GM21825 (cell line): ENCODE results near the gene VSNL1.
A peak's percentile ranks its signal among the peaks of the same experiment; 100 is the strongest.

Experiments
- ATAC-seq: cut with Tn5 transposase; IDR thresholded peaks from one replicate; pipeline ENCODE4 v1.9.1; 2021; ENCODE audit warnings: mild to moderate bottlenecking, moderate library complexity; ENCODE audit not compliant: unreplicated experiment

The VSNL1 gene

DNA sequence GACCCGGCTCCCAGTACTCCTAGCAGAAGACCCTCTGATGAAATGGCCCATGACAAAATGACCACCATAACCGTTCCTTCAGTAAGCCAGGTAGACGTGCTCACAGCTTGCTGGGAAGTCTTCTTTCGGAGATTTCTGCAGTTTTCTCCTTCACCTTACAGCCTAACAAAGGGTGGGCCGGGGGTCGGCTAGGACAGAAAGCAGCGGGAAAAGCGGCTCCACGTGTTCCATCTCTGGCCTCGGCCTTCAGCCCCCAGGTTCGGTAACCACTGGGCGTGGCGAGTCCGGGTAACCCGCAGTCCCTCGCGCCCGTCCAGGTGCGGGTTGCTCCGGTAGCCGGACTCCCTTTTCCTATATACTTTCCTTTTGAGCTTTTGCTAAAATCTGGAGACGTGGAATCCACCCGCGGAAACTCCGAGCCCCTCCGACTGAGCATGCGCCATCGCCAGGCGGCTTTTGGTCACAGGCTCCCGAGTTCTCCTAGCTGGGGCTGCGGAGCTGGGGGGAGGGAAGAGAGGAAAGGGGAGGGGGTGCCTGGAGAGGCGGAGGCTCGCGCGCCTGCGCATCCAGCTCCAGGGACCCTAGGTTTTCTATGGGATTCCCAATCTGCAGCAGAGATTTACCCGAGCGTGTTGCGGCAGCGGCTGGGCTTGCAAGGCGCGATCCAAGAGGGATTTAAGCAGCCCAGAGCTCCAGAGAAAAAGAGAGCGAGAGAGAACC lies at the start of gene VSNL1:
Gene VSNL1 (plus strand): TSS at position 604 of the 720 bp plus-strand sequence. CDS start 51,379 bp downstream, outside the sequence.
- ATAC-seq, result no peak

- no peak for ATAC-seq
These were observed 44.9 kb upstream of the VSNL1 start for GRCh38 chr2:17495590-17495989.

DNA sequence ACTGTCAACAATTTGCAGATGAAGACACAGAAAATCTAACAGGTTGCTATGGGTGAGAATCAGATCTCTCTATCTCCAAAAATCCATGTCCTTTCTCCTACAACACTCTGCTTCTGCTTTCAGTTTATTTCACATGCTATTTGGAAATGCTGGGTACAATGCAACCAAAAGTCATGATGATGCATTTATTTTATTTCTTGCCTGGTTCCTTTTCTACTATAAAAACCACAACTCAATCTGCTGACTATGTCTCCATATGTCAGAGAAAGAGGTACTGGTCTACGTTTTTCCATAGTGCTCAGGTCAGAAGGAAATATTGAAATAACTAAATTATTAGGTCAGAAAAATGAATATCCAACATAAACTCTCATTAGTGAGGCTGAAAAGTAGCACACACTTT lies 42.8 kb upstream of the VSNL1 start:
- ATAC-seq, result no peak

DNA sequence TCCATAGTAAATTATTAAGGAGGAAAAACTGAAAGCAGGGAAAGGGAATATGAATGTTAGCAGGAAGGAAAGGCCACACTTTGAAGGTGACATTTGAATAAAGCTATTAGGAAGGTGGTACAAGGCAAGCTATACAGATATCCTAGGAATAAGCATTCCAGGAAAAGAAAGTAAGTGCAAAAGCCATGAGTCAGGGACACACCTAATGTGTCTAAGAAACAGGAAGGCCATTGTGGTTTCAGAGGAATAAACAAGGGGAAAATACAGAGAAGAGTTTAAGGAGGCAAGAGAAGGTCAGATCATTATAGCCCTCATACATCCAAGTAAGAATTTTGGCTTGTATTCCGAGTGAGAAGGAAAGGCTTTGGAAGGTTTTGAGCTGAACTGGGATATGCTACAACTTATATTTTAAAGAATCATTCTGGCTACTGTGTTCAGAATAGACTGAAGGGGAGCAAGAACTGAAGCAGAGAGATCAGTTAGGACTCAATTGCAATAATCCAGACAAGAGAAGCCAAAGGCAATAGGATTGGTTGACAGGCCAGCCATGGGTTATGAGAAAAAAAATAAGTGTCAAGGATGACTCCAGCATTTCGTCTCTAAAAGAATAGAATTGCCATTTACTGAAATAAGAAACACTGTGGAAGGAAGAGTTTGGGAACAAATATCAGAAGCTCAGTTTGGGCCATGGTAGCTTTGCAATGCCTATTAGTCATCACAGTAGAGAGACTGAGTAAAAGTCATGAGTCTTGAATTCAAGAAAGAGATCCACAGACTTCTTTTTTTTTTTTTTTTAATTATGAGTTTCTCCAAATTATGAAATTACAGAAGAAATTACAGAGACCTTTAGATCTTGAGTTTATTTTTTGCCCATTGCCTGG lies 33.5 kb upstream of the VSNL1 start:
- ATAC-seq, result no peak

DNA sequence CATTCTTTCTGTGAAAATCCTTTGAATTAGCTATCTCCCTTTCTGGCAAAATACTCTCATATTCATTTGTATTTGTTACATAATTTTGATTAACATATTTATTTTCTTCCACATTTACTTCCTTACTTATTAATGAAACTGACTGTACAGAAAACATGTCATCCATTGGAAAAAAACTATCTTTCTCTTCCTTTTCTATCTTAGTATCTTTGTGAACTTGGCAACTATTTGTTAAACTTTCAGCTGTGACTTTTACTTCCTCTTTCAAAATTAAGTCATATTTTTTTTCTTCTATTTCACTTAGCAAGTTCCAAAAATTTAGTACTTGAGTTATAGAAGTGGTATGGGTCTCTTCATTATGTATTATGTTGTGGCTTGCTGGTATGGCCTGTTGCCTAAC lies 24.8 kb upstream of the VSNL1 start:
- peak; percentile 32 for ATAC-seq

DNA sequence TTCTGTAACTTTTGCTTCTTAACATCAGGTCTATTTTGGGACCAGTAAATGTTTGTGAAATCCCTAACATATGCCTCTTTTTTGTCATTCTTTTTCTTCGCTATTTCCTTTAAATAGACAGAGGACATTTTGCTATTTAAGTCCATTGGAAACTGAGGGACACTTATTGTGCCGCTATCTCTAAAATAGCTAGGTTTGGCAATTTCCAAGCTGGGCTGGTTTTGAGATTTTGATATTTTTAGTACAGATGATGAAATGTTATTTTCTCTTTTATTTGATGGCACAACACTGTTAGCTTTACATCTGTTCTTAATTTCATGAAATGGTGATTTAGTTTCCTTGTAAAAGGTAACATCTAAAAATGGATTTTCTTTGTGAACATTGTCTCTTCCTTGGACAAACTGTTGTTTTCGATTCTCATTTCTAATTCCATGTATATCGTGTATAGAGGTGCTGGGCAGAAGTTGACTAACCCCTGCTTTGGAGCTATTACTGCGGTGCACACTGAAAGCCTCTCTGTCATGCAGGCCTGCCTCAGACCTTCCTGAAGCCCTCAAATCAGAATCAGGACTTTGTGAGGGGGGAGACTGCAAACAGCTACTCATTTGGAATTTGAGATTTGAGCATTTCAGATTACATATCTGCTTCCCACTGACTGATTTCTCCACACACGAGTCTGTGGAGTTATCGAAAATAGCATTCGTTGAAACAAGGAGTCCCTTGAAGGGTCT lies 22.9 kb upstream of the VSNL1 start:
- peak; percentile 26 for ATAC-seq

DNA sequence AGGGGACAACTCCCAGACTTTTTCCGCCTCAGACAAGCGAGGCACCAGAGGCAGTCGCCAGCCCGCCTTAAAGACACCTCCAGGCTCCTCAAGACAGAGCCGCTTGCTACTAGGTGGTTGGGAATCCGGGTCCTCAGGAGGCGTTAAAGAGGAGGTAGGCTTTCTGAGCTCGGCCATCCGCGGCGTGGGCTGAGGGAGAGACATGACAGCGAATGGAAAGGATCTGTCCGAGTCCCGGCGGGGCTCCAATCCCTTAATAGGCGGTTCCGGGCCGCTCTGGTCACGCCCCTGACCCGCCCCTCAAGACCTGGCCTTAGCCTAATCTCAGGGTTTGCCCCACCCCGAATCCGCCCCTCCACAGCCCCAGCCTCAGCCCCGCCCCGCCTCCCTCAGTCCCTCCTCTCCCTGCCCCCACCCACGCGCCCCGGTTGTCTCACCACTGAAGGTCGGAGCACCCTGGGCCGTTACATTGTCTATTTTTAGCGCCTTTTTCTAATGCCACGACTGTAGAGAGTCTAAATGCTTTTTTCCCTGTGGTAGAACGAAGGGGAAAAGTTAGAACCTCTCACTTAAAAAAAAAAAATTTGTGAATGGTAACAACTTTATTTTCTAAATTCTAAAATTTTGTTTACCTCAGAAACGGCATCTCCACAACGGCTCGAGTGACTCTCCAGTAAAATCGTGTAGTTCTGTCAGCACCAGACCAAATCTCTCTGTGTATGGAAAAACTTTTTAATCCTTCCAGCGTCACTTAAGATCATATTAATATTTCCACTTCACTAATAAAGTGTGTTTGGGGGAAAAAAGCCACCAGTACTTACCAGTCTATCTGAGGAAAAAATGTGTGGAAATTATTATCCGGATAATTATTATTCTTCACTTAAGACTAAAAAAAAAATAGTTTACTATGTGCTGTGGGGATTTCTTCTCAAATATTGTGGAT lies 22.0 kb upstream of the VSNL1 start, which contains the start of gene RAD51AP2:
Gene RAD51AP2 (minus strand): TSS at position 229 of the 943 bp plus-strand sequence. CDS start 25 bp downstream, at position 204.
- ATAC-seq, result peak; percentile 86

- ATAC-seq, result no peak
These were observed 21.0 kb upstream of the VSNL1 start for GRCh38 chr2:17519486-17519885.

GRCh38 chr2:17520761-17521160 lies 19.7 kb upstream of the VSNL1 start:
- no peak for ATAC-seq

GRCh38 chr2:17521621-17522020 lies 18.9 kb upstream of the VSNL1 start:
- no peak for ATAC-seq

- no peak for ATAC-seq
These were observed 18.2 kb upstream of the VSNL1 start for GRCh38 chr2:17522303-17522702.

DNA sequence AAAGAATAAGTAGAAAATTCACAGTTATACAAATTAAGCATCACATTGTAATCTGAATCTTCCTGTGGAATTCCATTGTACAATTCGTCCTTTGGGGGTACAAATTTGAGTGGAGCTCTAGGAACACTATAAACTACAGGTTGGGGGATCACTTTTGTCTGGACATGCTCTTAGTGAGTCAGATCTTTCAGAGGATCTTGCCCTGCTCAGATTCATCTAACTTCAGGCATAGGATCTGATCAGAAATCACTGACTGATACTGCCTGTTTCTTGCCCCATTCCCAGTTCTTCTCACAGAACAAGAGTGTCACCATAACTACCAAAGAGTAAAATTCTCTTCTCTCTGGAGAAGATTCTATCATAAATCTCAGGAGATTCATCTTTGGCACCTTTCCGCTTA lies 10.7 kb upstream of the VSNL1 start:
- ATAC-seq, result no peak

DNA sequence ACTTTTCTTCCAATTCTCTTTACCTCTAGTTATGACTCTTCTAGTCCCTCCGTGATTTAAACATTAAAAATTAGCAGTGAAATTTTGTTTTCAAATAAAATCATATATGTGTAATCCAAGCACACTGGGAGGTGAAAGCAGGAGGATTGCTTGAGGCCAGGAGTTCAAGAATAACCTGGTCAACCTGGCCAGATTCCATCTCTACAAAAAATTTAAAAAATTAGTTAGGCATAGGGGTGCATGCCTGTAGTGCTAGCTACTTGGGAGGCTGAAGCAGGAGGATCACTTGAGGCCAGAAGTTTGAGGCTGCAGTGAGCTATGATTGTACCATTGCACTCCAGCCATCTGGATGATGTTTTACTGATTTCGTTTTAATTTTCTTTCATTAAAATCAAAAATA lies 7.0 kb upstream of the VSNL1 start:
- ATAC-seq, result no peak

DNA sequence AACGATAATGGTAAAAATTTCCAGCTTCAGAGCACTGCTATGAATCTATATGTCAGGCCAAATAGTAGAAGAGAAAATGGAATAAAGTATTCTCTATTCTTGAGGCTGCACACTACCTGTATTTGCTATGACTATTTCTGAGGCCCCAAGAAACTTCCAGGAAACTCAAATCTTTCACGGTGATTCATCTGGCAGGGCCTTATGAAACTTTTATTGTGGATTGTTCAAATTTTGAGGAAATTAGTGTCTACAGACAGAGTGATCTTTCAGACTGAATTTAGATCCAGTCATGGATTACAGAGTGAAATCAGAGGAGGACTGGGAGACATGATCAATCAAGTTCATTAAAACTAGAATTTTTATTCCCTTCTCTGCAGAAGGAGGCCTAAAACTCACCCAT lies 4.1 kb upstream of the VSNL1 start:
- no peak for ATAC-seq

- ATAC-seq, result no peak
These were observed 2.3 kb upstream of the VSNL1 start for GRCh38 chr2:17538022-17538843.

GRCh38 chr2:17538844-17539554 lies 1.5 kb upstream of the VSNL1 start:
- ATAC-seq, result peak; percentile 41

DNA sequence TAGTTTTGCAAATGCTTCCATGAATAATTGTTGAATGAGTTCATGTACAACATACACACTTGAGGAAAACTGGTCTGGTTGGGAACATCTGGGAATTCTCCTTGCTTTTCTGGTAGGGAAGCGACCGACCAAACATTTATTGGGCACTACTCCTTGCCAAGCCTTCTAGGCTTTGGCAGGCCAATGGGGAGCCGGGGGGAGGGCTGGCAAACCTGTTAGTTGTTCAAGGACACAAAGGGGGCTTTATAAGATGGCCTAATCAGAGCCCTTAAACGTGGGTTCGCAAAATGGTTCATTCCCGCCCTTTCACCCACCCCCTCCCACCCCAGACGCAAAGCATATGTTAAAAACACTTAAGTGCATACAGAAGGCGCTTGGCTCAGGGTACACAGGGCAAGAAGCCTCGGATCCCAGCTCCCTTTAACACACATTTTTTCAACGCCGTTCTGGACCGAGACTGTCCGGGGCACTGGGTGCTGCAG lies 844 bp upstream of the VSNL1 start:
- ATAC-seq, result no peak

- ATAC-seq, result no peak
These were observed 476 bp downstream of the VSNL1 start for GRCh38 chr2:17540813-17541530.
